GM19023 (cell line): ENCODE results near the gene IL34.
"Not testable (repeated sequence)": the region's sequence is repeated elsewhere in the genome, so short reads cannot be mapped to it uniquely, and the experiment has no call there.

ENCODE experiments used
- ATAC-seq: cut with Tn5 transposase; IDR thresholded peaks from one replicate; pipeline ENCODE4 v1.9.1; 2021; ENCODE audit warnings: mild to moderate bottlenecking, moderate library complexity; ENCODE audit not compliant: unreplicated experiment

IL34 gene

DNA sequence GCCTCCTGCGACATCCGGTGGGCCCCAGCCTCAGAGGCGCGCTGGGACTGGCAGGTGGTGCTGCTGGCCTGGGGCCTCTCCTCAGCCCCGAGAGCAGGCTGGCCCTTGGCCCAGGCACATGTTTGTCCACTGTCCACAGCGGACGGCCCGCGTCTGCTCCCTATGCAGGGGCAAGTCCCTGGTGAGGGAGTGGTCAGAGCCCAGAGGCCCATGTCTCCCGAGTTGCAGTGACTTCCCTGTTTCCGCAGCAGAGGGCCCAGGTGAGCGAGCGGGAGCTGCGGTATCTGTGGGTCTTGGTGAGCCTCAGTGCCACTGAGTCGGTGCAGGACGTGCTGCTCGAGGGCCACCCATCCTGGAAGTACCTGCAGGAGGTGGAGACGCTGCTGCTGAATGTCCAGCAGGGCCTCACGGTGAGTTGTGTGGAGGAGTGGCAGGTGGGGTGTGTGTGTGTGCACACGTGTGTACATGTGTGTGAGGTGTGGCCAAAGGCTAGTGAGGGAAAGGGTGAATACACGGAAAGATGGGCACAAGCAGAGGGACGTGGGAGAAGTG is 10.4 kb downstream of the IL34 start:
- ATAC-seq: no peak

DNA sequence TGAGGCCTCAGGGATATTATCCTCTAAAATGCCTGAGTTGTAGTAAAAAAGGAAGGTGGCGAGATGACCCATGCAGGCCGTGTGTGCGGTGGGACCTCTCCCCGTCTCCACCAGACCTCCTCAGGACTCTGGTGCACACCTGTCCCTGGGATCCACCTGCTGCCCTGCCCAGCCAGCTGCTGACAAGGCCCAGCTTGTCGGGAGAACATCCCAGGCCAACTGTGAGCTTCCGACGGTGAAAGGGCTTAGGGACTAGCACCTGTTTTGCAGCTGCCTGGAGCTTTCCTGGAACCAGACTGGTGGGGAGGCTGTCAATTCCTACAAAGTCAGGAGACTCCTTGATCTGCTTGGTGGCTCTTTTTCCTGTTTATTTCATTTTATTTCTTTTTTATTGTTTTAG is 11.6 kb downstream of the IL34 start:
- no peak for ATAC-seq

DNA sequence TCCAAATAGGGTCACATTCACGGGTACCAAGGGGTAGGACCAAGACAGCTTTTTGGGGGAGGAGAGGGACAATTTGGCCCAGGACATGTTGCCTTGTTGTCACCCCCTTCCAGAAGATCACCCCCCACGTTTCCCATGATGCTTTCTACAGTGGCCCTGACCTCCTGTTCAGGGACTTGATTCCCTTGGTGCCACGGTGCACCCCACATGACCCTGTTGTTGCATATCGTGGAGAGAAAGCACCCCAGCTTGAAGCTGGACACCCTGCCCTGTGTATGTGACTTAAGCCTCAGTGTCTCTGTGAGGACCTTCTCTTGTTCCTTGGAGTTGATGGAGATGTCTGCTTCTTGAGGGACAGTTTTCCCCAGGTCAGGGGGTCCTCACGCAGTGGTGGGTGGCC is 12.6 kb downstream of the IL34 start:
- no peak for ATAC-seq

DNA sequence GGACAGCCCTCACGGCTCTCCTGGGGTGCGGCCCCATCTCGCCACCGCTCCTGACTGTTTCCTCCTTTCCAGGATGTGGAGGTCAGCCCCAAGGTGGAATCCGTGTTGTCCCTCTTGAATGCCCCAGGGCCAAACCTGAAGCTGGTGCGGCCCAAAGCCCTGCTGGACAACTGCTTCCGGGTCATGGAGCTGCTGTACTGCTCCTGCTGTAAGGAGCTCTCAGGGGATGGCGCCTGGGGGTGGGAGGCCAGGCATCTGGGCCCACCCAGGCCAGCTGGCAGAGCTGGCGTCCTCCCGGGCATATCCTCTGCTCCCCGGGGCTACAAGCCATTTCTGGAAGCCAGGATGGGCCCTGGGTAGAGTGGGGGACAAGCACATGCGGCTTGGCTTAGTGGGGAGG is 13.2 kb downstream of the IL34 start:
- no peak for ATAC-seq

DNA sequence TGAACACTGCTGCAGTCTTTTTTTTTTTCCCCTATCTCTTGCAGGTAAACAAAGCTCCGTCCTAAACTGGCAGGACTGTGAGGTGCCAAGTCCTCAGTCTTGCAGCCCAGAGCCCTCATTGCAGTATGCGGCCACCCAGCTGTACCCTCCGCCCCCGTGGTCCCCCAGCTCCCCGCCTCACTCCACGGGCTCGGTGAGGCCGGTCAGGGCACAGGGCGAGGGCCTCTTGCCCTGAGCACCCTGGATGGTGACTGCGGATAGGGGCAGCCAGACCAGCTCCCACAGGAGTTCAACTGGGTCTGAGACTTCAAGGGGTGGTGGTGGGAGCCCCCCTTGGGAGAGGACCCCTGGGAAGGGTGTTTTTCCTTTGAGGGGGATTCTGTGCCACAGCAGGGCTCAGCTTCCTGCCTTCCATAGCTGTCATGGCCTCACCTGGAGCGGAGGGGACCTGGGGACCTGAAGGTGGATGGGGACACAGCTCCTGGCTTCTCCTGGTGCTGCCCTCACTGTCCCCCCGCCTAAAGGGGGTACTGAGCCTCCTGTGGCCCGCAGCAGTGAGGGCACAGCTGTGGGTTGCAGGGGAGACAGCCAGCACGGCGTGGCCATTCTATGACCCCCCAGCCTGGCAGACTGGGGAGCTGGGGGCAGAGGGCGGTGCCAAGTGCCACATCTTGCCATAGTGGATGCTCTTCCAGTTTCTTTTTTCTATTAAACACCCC is 13.8 kb downstream of the IL34 start:
- ATAC-seq: no peak

DNA sequence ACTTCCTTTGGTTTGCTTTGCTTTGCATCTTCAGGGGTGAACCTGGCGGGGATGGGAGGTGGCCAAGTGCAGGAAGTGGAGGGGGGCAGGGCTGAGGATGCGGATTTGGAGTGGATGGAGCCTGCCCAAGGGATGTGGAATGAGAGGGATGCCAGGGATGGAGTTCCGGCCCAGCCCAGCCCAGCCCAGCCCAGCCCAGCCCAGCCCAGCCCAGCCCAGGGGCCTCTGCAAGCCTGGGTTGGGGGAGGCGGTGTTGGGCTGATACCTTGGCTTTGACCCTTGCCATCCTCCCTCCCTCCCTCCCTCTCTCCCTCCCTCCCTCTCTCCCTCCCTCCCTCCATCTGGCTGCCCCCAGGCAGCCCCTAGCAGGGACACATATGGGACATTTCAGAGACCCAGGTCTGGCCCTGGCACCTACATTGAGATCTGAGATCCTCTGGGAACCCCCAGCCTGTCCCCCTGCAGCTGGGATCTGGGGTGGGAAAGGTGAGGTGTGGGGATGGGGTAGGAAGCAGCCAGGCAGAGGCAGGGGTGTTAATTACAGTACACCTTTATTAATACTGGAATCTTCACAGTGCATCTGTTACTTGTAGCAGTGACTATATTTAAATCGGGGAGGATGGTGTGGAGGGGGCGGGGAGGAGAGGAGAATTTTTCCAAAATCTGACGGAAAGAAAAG is 14.5 kb downstream of the IL34 start:
- no peak for ATAC-seq

DNA sequence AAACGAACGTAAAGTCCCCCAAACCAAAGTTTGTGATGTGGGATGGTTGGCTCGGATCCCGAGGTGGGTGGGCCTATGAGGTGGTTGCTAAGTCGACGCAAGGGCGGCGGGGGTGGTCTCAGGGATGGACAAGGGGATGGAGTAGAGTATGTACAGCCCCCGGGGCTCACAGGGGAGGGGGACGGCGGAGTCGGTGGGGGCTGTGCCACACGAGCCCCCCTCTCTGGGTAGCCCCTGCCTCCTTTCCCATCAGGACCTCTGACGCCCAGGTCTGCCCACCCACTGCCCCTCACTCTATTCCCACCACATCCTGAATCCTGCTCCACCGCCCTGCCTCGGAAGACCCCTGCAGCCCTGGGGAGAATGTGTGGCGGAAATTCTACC is 15.2 kb downstream of the IL34 start:
- no peak for ATAC-seq

DNA sequence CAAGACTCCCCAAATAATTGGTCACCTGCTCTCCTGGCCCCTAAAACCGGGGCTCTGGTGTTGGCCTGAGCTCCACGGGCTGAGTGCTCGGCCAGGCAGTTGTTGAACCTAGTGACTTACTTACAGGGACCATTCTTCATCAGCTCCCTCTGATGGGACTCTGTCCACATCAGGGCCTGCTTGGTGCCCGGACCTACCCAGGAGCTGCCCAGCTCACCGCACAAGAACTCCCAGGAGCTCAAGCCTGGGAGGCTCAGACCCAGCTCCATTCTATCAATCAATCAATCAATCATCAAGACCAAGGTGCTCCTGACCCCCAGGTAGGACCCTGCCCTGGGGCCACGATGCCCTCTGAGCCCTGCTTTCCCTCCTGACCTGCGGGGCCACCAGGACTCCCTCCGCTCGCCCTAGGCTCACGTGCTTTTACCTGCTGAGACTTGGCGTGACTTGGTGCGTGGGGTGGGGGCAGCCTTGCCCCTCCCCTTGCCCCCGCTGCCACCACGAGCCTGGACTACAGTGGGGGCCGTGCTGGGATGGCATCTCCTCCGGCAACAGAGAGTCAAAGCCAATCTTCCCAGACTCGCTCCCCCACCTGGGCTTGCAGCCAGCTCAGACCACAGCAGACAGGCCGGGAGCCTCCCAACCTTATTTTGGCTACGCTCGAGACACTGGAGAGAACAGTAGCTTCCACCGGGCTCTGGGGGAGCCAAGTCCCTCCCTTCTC is 15.7 kb downstream of the IL34 start:
- no peak for ATAC-seq

DNA sequence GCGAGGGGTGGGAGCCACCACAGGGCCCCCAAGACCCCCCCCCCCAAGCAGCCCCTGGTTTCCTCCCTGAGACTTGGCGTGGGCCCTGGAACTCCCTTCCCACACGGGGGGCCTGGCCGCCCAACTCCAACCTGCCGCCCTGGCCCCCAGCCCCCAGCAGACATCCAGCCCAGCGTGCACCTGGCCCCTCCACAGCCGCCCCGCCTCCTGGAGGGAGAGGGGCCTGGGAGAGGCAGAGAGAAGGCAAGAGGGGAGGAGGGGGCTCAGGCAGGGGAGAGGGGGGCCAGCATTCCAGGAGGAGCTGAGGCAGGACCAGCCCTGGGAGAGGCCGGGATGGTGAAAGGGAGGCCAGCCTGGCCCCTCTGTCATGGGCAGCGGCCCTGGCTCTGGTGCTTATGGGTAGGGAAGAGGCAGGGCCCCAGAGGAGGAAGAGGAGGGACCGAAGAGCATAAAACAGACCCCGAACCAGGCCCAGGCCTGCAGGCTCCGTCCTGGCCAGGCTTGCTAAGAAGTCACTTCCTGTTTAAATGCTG is 16.7 kb downstream of the IL34 start:
- no peak for ATAC-seq

DNA sequence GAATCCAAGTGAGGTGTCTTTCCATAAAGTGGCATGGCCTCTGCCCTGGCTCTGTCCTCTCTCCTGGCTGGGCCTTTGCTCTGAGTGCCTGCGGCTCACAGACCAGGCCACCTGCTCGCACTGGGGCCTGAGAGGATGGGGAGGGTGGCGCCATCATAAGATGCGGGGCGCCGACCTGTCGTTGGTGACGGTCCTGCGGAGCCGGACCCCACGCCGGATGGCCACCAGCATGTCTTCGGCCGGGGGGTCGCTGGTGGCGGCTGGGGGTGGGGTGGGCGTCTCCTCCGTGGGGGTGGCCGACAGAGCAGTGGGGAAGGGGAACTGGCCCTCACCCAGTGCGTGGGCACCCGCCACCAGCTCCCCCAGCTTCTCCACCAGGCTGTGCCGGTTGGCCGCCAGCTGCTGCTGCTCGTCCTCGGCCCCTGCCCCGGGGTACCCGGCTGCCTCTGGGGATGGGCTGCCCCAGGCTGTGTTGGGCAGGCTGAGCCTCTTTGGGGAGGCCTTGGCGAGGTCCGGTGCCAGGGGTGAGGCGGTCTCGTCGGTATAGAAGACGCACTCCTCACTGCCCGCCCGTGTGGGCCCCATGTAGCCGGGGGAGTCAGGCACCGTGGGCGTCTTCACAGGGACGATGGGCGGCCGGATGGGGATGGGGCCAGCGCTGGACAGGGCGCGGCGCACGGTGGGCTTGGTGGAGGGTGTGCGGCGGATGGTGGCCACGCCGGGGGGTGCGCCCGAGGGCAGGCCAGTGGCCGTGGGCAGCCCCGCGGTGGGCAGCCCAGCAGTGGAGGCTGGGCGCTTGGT is 17.4 kb downstream of the IL34 start:
- no peak for ATAC-seq

DNA sequence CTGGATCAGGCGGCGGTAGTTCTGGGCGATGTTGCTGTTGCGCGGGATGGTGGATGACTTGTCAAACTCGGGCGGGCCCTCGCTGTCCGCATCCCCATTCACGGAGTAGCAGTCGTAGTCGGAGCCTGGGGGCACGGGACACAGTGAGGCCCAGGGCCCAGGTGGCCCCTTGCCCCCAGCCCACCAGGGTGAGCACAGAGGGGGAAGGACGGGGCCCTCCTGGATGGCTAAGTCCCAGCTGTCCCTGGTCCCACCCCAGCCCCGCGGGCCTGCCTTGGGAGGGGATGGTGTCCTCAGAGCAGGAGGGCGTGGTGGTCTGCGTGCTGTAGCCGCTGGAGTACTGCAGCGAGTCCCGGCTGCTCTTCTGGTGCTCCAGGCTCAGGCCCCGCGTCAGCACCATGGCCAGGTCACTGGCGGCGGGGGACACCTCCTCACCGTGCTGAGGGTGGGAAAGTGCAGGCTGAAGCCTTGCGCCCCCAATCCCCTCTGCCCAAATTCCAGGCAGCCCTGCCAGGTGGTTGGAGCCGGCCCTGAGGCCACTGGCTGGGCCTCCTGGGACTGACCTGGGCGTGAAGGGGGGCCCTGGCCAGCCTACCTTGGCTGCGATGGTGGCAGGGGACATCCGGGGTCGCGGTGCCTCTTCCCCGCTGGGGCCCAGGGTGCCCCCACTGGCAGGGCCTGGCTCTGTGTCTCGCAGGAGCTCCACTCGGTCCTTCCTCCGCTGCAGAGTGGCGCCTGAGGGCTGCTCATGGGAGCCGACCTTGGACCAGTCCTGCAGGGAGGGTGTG is 18.2 kb downstream of the IL34 start:
- ATAC-seq: no peak

DNA sequence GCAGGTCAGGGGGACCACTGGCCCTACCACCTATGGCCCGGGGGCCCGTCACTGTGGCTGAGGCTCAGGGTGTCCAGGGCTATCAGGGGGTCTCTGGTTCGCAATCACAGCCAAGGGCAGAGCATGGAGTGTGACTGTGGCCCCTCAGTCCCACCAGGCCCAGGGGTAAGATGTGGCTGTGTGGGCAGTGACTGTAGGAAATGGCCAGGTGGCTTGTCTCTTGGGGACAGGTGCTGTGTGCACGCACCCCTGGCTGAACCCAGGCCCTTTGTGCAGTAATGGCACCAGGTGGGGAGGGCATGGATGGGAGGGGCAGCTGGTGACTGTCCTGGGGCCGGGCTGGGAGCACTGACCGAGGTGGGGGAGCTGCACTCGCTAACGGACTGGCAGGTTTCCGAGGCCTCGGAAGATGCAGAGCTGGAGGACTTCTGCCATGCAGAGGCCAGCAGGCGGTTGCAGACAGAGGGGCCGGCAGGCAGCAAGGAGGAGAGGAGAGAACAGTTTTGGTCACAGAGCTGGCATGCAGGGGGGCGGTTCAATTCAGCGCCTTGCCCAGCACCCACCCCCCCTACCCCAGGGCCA is 18.8 kb downstream of the IL34 start:
- no peak for ATAC-seq

DNA sequence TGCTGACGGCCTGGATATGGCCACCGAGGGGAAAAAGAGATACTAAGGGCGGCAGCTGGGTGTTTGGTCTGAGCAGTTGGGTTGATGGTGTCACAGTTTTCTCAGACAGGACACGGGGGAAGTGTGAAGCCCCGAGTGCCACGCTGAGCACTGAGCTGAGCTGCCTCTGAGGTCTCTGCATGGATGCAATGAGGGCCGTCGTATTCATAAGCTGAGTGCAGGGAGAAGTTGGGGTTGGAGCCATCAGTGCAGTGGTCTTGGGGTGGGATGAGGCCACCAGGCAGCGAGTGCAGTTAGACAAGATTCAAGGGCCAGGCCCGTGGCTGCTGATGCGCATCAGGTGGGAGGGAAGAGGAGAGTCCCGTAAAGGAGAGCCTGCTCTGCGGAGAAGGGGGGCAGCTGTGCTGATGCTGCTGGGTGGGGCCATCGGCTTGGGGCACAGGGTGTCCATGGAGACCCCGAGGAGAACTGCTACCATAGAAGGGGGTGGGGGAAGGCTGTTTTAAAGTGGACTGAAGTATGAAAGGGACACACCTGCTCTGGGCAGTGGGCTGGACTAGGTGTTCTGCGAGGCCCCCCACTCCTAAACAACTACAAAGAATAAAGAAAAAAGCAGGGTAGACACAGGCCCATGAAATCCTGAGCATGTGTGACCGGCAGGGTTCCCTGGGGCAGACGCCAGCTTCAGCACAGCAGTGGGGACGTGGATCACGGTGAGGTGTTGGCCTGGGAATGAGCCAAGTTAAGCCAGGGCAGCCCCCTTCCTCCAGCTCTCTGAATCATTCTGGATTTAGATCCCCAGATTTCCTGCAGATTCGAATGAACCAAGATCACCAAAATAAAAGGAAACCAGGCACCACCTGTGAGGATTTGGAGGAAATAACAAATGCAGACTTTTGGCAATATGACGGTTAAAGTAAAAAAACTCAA is 19.7 kb downstream of the IL34 start:
- ATAC-seq: no peak

DNA sequence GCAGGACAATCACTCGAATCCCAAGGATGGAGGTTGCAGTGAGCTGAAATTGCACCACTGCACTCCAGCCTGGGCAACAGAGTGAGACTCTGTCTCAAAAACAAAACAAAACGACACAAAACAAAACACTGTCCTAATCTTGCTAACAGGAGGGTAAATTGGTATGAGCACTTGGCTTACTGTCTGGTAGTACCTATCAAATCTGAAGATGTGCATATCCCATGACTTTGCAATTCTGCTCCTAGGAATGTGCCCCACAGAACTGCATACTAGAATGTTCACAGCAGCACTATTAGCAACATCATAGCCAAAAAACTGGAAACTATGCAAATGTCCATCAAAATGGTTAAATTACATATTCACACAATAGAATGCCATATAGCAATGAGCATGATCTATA is 23.8 kb downstream of the IL34 start:
- no peak for ATAC-seq

DNA sequence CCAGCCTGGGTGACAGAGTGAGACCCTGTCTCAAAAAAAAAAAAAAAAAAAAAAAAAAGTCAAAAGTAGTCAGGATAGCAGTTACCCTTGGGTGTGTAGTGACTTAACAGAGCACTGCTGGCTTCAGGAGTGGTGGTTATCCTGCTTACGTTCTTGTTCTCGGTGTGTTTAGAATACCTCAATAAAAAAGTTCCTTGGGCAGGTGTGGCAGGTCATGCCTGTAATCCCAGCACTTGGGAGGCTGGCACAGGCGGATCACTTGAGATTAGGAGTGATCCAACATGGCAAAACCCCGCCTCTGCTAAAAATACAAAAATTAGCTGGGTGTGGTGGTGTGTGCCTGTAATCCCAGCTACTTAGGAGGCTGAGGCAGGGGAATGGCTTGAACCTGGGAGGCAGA is 24.6 kb downstream of the IL34 start:
- ATAC-seq: not testable (repeated sequence)

DNA sequence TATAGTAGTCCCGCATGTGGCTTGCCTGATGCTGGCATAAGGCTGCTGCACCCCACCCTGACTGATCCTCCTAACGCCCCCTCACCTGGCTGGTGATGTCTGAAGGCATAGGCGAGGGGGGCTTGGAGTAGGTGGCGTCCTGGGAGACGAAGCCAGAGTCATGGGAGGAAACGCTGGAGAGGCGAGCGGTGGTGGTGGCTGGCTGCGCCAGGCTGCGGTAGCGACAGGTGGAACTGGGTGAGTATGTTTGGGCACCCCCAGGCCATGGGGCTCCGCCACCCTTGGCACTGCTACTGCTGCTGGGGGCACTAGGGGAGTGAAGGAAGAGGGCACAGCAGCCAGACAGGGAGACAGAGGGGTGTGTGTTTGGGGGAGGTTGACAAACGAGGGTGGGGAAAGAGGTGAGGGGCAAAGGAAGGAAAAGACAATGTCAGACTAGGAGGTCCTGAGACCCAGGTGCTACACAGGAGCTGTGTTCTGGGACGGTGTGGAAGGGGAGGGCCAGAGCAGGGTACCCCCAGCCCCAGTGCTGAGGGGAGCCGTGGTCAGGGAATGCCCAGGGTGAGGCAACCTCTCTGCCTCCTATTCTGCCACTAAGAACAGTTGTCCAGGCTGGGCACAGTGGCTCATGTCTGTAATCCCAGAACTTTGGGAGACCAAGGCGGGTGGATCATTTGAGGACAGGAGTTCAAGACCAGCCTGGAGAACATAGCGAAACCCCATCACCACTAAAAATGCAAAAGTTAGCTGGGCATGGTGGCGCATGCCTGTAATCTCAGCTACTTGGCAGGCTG is 28.1 kb downstream of the IL34 start:
- ATAC-seq: no peak

DNA sequence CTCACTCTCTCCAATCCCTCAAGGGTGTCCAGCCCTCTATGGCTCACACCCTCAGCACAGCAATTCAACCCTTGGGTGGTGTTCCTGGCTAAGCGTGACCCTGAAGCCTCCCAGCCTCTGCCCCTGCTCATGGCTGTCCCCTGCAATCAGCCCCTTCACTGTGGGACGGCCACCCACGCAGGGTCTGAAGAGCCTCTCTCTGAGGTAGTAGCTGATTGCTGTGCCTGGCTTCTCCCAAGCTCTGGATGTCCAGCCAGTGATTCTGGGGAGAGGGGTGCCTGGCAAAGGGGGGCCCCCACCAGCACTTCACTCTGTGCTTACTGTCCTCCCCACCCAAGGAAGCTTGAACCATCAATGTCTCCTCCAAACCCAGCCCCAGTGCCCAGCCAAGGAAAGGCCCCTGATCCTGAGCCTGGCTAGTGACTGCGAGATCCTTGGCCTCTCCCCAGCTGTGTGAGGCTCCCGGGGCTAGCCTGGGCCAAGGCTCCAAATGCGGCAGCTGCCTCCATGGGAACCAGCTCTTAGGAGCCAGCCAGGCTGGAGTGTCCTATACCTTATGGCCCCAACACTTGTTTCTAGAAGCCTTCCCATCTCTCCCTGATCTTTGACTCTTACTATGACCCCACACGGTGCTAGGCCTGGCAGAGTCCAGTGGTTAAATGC is 29.6 kb downstream of the IL34 start:
- no peak for ATAC-seq
